ENCODE data around the gene KCNK2.

Gene KCNK2

DNA sequence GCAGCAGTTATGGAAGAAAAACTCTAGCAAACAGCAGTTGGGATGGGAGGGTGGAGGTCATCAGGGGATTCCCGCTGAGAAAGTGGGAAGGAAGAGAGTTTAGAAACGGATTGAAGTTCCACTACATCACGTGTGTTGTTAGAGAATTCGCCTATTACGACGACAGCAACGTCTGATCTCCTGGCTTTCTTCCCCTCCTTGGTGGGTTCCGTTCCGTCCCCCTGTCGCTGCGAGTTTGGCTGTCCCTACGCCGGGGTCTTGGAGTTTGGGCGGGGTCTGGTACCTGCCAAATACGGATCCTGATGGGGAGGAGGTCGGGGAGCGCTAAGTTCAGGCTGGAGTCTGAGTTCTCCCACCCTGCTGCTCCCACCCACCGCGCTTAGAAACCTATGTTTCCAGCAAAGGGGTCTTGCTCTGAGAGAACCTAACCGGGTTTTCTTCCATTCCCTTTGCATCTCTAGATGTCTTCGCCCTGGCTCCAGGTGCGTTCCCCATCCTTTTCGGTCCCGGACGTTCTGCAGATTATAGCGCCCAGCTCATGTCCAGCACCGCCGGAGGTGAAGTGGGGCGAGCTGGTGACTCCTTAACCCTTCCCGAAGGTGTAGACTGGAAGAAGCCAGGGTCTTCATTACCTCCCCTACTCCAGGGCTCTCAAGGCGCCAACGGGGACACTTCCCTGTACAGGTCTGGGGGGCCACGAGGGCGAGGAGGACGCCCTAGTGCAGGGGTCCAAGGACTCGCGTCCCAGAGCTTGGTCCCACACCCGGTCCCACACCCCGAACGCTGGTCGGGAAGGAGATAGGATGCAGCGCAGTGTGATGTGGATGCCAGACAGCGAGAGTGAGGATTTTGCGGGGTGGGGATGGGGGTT is 641 bp upstream of the KCNK2 start:
- Histone ChIP-seq H3K4me2 (ENCODE audit: low read length) (no peak overlapping the region), H3K79me2 (ENCODE audit: control insufficient read depth, low read length) (no peaks in the 10 kb centered on the region), H3K27ac (ENCODE audit: low read depth, low read length) (no peak overlapping the region), H3K4me3 (ENCODE audit: low read length) (no peak overlapping the region), H4K20me1 (ENCODE audit: control insufficient read depth, insufficient read depth, low read depth, low read length) (no peaks in the 10 kb centered on the region), H3K4me1 (ENCODE audit: control insufficient read depth, low read length) (no peaks in the 10 kb centered on the region), H3K9me3 (ENCODE audit: control insufficient read depth, insufficient read depth, low read length) (no peaks in the 10 kb centered on the region; the same call in 1 of the 2 replicates), H3K36me3 (ENCODE audit: control insufficient read depth, low read length) (no peaks in the 10 kb centered on the region), H3K27me3 (ENCODE audit: control insufficient read depth, low read length) (no peaks in the 10 kb centered on the region), H3F3A (ENCODE audit: control insufficient read depth, insufficient read depth) (no peaks in the 10 kb centered on the region), H3K9me2 (replicated peaks; ENCODE audit: control insufficient read depth, low read length) (no peaks in the 10 kb centered on the region)
- TF ChIP-seq, protein P1, sequence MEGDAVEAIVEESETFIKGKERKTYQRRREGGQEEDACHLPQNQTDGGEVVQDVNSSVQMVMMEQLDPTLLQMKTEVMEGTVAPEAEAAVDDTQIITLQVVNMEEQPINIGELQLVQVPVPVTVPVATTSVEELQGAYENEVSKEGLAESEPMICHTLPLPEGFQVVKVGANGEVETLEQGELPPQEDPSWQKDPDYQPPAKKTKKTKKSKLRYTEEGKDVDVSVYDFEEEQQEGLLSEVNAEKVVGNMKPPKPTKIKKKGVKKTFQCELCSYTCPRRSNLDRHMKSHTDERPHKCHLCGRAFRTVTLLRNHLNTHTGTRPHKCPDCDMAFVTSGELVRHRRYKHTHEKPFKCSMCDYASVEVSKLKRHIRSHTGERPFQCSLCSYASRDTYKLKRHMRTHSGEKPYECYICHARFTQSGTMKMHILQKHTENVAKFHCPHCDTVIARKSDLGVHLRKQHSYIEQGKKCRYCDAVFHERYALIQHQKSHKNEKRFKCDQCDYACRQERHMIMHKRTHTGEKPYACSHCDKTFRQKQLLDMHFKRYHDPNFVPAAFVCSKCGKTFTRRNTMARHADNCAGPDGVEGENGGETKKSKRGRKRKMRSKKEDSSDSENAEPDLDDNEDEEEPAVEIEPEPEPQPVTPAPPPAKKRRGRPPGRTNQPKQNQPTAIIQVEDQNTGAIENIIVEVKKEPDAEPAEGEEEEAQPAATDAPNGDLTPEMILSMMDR (IDR thresholded peaks at IDR 0.05; ENCODE audit: low read depth, low read length, poor library complexity, severe bottlenecking) = no peak
- TF ChIP-seq EZH2phosphoT487 (IDR thresholded peaks at IDR 0.05; ENCODE audit: borderline replicate concordance, low read length) = no peak

DNA sequence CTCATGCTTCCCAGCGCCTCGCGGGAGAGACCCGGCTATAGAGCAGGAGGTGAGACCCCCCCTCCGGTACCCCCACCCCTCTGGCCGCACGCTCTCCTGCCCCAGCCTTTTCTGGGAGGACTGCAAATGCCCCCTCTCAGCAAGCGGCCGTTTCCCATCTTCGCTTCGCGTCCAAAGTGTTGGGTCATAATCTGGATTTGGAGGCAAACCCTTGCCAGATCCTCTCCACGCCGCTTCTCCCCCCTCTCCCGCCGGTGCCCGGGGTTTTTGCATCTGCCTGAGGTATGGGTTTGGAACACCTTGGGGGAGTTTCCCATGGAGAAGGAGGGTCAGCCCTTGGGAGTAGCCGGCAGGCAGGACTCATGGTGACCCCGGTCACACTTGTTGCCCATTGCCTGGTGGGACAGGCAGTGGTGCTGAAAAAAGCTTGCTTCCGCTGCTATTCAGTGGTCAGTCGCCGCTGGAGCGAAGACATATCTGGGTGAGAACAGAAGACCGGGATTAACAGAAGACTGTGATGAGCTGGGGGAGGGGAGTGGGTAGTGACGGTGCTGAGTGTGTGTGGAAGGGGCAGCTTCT is 935 bp downstream of the KCNK2 start:
- Histone ChIP-seq H3K27ac (ENCODE audit: low read depth, low read length) (no peak overlapping the region), H3K4me3 (ENCODE audit: low read length) (no peak overlapping the region), H3K27me3 (ENCODE audit: control insufficient read depth, low read length) (no peaks in the 10 kb centered on the region), H3K9me3 (ENCODE audit: control insufficient read depth, insufficient read depth, low read length) (no peaks in the 10 kb centered on the region; the same call in 1 of the 2 replicates), H3K36me3 (ENCODE audit: control insufficient read depth, low read length) (no peaks in the 10 kb centered on the region), H3K9me2 (replicated peaks; ENCODE audit: control insufficient read depth, low read length) (no peaks in the 10 kb centered on the region), H3K79me2 (ENCODE audit: control insufficient read depth, low read length) (no peaks in the 10 kb centered on the region), H3K4me2 (ENCODE audit: low read length) (no peak overlapping the region), H3K4me1 (ENCODE audit: control insufficient read depth, low read length) (no peaks in the 10 kb centered on the region), H4K20me1 (ENCODE audit: control insufficient read depth, insufficient read depth, low read depth, low read length) (no peaks in the 10 kb centered on the region), H3F3A (ENCODE audit: control insufficient read depth, insufficient read depth) (no peaks in the 10 kb centered on the region)
- TF ChIP-seq EZH2phosphoT487 (IDR thresholded peaks at IDR 0.05; ENCODE audit: borderline replicate concordance, low read length) = no peak
- TF ChIP-seq, protein P1 (IDR thresholded peaks at IDR 0.05; ENCODE audit: low read depth, low read length, poor library complexity, severe bottlenecking) = no peak

DNA sequence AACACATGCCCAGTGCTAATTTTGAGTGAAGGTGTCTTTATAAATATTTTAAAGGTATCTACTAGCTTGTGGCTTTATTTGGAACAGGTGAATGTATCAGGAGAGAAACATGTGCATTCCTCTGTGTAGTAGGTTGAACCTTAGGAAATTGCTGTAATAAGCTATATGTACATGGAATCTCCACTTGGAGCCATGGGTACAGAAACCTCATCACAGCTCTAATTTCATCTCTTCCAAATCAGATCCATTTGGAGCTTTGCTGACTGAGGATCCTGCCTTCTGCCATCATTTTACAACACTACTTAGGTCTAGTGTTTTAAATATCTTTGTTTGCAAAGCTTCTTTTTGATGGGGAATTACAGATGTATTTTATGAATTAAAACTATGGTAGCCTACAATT is 2.1 kb downstream of the KCNK2 start:
- TF ChIP-seq, protein P1 (IDR thresholded peaks at IDR 0.05; ENCODE audit: low read depth, low read length, poor library complexity, severe bottlenecking) = no peak
- no peak for TF ChIP-seq EZH2phosphoT487 (IDR thresholded peaks at IDR 0.05; ENCODE audit: borderline replicate concordance, low read length)
- H3K79me2 ChIP-seq (ENCODE audit: control insufficient read depth, low read length) = no peaks in the 10 kb centered on the region
- no peaks in the 10 kb centered on the region; the same call in 1 of the 2 replicates for H3K9me3 ChIP-seq (ENCODE audit: control insufficient read depth, insufficient read depth, low read length)
- no peaks in the 10 kb centered on the region for H3K27me3 ChIP-seq (ENCODE audit: control insufficient read depth, low read length)
- H3K9me2 ChIP-seq (replicated peaks; ENCODE audit: control insufficient read depth, low read length) = no peaks in the 10 kb centered on the region
- H3K36me3 ChIP-seq (ENCODE audit: control insufficient read depth, low read length) = no peaks in the 10 kb centered on the region
- H3K4me2 ChIP-seq (ENCODE audit: low read length) = no peak overlapping the region
- H3K4me3 ChIP-seq (ENCODE audit: low read length) = no peak overlapping the region
- no peak overlapping the region for H3K27ac ChIP-seq (ENCODE audit: low read depth, low read length)
- H3F3A ChIP-seq (ENCODE audit: control insufficient read depth, insufficient read depth) = no peaks in the 10 kb centered on the region
- no peaks in the 10 kb centered on the region for H3K4me1 ChIP-seq (ENCODE audit: control insufficient read depth, low read length)
- no peaks in the 10 kb centered on the region for H4K20me1 ChIP-seq (ENCODE audit: control insufficient read depth, insufficient read depth, low read depth, low read length)
